GM21737 (cell line): ENCODE results near the gene ESRP2.

Experiments used
- ATAC-seq: cut with Tn5 transposase; IDR thresholded peaks from one replicate; pipeline ENCODE4 v1.9.1; 2021; ENCODE audit warnings: mild to moderate bottlenecking, moderate library complexity; ENCODE audit not compliant: unreplicated experiment

The ESRP2 gene

GRCh38 chr16:68223072-68223471, 12.9 kb downstream of the ESRP2 start:
- no peak for ATAC-seq

DNA sequence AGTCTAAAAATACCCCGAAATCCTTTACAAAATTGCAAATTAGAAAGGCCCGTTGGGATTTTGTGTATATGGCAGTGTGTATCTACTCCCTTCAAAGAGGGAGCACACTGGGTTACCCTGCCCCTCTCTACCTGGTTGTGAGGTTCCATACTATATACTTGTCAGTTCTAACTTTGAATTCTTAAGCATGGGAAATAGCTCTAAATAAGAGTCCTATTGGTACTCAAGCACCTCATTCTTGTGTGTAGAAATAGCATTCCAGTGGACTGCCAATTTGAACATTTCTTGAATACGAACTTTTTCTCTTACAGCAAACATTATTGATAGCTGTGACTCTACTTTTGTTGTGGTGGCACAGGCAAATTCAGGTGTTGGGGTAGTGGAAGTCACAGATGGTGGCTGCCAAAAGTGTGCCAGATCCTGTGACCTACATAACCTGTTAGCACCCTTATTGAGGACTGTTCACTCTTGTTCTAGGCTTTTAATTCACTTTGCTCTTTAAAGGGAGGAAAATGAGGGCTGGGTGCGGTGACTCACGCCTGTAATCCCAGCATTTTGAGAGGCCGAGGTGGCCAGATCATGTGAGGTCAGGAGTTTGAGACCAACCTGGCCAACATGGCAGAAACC, 16.1 kb downstream of the ESRP2 start:
- ATAC-seq, result no peak

DNA sequence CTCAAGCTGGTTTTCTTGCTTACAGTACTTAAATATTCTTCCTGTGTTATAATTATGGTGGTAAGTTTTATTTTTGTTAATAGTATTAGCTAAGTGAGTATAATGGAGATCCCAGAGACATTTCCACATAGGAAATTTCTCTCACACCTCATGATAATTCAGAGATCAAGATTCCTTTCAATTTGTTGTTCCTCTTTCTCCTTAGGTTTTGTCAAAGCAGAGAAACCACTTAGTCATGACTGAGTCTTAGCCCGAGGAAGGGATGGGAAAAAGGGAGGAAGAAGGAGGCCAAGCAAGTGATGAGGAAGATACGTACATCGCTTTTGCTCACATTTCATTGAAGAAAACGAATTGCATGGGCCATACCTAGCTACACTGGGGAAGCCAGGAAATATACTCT, 18.4 kb downstream of the ESRP2 start:
- no peak for ATAC-seq

DNA sequence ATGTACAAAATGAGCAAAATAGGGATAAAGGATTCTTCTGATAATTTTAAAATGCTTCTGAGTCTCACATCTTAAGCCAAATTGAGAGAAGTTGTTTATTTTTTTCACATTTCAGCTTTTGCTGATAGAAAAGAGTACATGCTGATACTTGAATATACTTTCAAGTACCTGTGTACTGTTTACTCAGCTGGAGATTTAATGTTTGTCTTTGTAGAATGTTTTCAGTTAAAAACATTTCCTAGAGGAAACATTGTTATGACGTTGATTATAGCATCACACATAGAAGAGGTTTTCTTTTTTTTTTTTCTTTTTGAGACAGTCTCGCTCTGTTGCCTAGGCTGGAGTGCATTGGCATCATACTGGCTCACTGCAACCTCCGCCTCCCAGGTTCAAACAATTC, 19.7 kb downstream of the ESRP2 start:
- no peak for ATAC-seq

GRCh38 chr16:68215302-68215701, 20.6 kb downstream of the ESRP2 start:
- ATAC-seq, result no peak

DNA sequence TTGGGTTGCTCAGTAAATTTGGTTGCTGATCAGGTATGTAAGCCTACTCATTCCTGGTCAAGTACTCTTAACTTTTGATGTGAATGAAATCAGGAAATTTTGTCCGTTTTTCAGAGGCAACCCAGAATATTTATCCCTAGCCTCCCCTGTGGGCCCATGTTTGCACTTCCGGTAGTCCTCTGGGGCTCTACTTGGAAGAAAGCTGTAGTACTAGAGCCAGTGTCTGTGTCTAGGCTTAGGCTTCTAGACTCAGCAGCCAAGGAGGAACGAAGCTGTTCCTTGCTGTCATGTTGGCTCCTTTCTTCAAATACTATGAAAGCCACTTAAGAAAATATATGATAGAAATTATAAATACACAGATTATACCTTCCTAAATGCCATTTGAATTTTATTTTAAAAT, 21.2 kb downstream of the ESRP2 start:
- no peak for ATAC-seq

DNA sequence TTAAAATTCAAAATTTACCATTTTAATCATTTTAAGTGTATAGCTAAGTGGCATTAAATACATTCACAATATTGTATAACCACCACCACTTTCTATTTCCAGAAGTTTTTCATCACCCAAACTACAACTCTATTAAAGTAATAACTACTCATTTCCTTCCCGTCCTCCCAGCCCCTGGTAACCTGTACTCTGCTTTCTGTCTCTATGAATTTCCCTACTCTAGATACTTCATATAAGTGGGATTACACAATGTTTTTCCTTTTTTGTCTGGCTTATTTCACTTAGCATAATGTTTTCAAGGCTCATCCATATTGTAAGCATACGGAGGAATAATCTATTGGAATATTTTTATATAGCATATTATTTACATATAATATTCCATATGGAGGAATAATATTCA, 29.7 kb downstream of the ESRP2 start:
- no peak for ATAC-seq

GRCh38 chr16:68202091-68202519, 33.8 kb downstream of the ESRP2 start:
- no peak for ATAC-seq

GRCh38 chr16:68200088-68200783, 35.7 kb downstream of the ESRP2 start:
- no peak for ATAC-seq

DNA sequence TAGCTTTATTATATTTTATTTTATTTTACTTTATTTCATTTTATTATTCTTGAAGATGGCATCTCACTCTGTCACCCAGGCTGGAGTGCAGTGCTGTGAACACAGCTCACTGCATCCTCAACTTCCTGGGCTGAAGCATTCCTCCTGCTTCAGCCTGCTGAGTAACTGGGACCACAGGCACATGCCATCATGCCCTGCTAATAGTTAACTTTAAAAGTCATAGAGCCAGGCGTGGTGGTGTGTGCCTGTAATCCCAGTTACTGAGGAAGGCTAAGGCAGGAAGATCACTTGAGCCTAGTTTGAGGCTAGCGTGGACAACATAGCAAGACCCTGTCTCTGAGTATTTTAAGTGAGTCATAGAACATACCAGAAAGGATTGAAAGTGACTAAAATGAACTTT, 38.7 kb downstream of the ESRP2 start:
- no peak for ATAC-seq

GRCh38 chr16:68194251-68194650, 41.7 kb downstream of the ESRP2 start:
- no peak for ATAC-seq

DNA sequence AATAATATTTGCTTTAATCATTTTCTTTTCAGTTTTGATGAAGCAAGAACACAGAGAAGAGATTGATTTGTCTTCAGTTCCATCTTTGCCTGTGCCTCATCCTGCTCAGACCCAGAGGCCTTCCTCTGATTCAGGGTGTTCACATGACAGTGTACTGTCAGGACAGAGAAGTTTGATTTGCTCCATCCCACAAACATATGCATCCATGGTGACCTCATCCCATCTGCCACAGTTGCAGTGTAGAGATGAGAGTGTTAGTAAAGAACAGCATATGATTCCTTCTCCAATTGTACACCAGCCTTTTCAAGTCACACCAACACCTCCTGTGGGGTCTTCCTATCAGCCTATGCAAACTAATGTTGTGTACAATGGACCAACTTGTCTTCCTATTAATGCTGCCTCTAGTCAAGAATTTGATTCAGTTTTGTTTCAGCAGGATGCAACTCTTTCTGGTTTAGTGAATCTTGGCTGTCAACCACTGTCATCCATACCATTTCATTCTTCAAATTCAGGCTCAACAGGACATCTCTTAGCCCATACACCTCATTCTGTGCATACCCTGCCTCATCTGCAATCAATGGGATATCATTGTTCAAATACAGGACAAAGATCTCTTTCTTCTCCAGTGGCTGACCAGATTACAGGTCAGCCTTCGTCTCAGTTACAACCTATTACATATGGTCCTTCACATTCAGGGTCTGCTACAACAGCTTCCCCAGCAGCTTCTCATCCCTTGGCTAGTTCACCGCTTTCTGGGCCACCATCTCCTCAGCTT, 45.0 kb downstream of the ESRP2 start:
- ATAC-seq, result no peak

DNA sequence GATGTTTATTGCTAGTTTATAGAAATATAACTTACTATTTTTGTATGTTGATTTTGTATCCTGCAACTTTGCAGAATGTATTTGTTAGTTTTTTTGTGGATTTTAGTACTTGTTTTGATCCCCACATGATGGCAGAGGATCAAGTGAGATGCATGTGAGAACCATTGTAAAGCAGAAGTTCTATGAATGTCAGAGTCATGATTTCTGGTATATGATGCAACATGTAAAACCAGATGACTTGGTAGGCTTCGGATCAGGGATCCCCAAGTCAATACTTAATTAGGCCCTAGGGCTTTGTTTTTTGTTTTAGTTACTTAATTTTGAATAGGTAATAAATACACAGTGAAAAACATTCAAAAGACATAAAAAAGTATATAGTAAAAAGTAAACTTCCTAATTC, 45.8 kb downstream of the ESRP2 start:
- ATAC-seq, result no peak

GRCh38 chr16:68188170-68188569, 47.8 kb downstream of the ESRP2 start:
- no peak for ATAC-seq

GRCh38 chr16:68187505-68187904, 48.4 kb downstream of the ESRP2 start:
- no peak for ATAC-seq

DNA sequence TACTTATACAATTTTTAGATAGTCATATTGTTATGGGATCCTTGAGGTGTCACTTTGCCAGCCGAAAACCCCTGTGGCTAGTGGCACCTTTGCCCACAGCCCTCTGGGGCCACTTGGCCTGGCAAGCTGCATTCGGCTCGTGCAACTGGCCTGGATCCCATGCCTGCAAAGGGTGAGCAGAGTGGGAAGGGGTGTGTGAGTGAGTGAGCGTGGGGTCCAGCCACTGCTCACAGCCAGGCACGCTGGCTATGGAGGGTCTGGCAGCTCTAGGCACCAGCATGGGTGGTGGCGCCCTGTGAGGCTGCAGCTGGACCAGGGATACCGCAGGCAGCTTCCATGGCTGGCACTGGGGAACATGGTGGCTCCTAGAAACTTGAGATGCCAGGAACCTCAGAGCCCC, 49.0 kb downstream of the ESRP2 start:
- ATAC-seq, result no peak

DNA sequence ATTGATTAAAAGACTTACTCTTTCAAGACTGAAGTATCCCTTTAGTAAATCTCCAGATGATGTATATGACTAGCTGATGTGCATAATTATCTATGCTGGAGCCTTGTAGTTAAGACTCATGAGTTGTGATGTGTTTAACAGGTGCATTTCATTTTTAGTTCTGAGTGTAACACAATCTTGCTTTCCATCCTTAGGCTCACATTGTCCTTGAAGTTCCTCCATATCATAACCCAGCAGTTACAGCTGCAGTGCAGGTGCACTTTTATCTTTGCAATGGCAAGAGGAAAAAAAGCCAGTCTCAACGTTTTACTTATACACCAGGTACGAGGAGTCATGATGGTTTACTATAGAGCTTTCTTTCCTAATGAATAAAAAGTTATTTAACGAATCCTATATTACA, 52.9 kb downstream of the ESRP2 start:
- ATAC-seq, result no peak

GRCh38 chr16:68179855-68180254, 56.1 kb downstream of the ESRP2 start:
- no peak for ATAC-seq

DNA sequence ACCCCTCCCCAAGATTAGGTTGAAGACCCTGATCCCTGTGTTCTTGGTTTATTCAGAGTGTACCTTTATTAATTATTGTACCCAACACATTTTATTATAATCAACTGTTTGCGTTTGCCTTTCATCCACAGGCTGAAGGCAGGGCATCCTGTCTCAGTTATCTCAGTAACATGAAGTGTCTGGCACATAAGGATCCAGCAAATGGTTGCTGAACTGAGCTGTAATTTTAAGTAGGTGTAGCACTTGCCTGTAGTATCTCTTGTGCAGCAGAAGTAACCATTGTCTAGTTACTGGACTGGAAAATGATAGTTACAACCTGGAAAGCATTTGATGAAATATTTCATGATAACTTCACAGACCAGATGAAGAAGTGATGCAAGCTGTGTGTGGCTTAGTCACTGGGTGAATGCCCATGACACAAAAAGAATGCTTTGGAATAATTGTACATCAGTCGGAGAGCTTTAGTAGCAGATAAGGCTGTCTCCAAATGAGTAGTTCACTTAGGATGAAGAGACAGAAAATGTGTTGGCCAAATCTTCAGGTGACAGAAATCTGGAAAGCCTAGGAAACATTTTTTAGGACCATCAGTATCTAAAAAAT, 56.6 kb downstream of the ESRP2 start:
- ATAC-seq, result no peak
